Frontal cortex (tissue), 4 donors: Measurements from ENCODE around the gene VAMP1. TPM values are rescaled to one million over a fixed set of nuclear protein-coding genes. Genes with fewer than 3 reads are reported as not detected.
"Not testable (repeated sequence)": the region's sequence is repeated elsewhere in the genome, so short reads cannot be mapped to it uniquely, and the experiment has no call there.

ENCODE experiments used
- DNase-seq, 2 donors: peaks; one replicate each; pipeline ENCODE4 v3.0.0; 2012; ENCODE audit warnings: low spot score in 2 of 2
- FAIRE-seq: peaks from 2 replicates; lab custom pipeline; 2012; peaks lifted over from hg19 to GRCh38; lab: Jason Lieb, UNC
- total RNA-seq: library from RNA; depleted of rRNA; stranded (reverse); fragments of >200 nt; gene quantifications from one replicate; pipeline ENCODE4 v1.2.3, GENCODE V29; 2014
- donor health status: control.
- donor health status: control.
- donor health status: control.

The VAMP1 gene
- total RNA-seq, 1 donor from 2014 or later = 1.2 TPM

- FAIRE-seq = no peak
- no peak for DNase-seq
Observed at GRCh38 chr12:6430124-6430989, 40.1 kb downstream of the VAMP1 start.

- FAIRE-seq (no peak), DNase-seq (no peak)
Observed at GRCh38 chr12:6428326-6428725, 42.2 kb downstream of the VAMP1 start.

- FAIRE-seq, DNase-seq: not testable (repeated sequence)
Observed at GRCh38 chr12:6427796-6428195, 42.7 kb downstream of the VAMP1 start.

- FAIRE-seq = no peak
- no peak for DNase-seq
Observed at GRCh38 chr12:6426882-6427671, 43.4 kb downstream of the VAMP1 start.

GRCh38 chr12:6425590-6426531 lies 44.6 kb downstream of the VAMP1 start:
- no peak for DNase-seq

GRCh38 chr12:6424866-6425265 lies 45.6 kb downstream of the VAMP1 start:
- no peak for FAIRE-seq
- no peak for DNase-seq

More at GRCh38 chr12:6425590-6426531, 44.6 kb downstream of the VAMP1 start:
- FAIRE-seq = no peak

GRCh38 chr12:6424008-6424347 lies 46.5 kb downstream of the VAMP1 start:
- FAIRE-seq (no peak), DNase-seq (no peak)

GRCh38 chr12:6423267-6424007 lies 47.0 kb downstream of the VAMP1 start:
- FAIRE-seq = no peak
- peak; percentile 60 to 86 for DNase-seq

- DNase-seq (no peak), FAIRE-seq (no peak)
Observed at GRCh38 chr12:6420364-6420763, 50.1 kb downstream of the VAMP1 start.

- no peak for FAIRE-seq
- no peak for DNase-seq
Observed at GRCh38 chr12:6418796-6419195, 51.7 kb downstream of the VAMP1 start.

- DNase-seq = no peak
- FAIRE-seq = no peak
Observed at GRCh38 chr12:6416596-6416995, 53.9 kb downstream of the VAMP1 start.

Other genes starting within 250 kb of the VAMP1 start
- gene PLEKHG6, start 160.0 kb downstream of the VAMP1 start, total RNA-seq = under 0.01 TPM
- 4.5 TPM for gene TNFRSF1A, start 128.6 kb downstream of the VAMP1 start, total RNA-seq
- not detected for gene SCNN1A, start 95.1 kb downstream of the VAMP1 start, total RNA-seq
- gene LTBR, start 86.5 kb downstream of the VAMP1 start, total RNA-seq = 2.4 TPM
- 0.41 TPM for gene CD27, start 25.7 kb downstream of the VAMP1 start, total RNA-seq
- 0.82 TPM for gene TAPBPL, start 18.6 kb downstream of the VAMP1 start, total RNA-seq
- 27.3 TPM for gene MRPL51, start 22.6 kb upstream of the VAMP1 start, total RNA-seq
- 9.4 TPM for gene NCAPD2, start 23.4 kb upstream of the VAMP1 start, total RNA-seq
- 1,793 TPM for gene GAPDH, start 63.8 kb upstream of the VAMP1 start, total RNA-seq
- 4.9 TPM for gene IFFO1, start 85.4 kb upstream of the VAMP1 start, total RNA-seq
- 9.4 TPM for gene NOP2, start 97.6 kb upstream of the VAMP1 start, total RNA-seq
- gene CHD4, start 136.7 kb upstream of the VAMP1 start, total RNA-seq = 201 TPM
- 0.41 TPM for gene LPAR5, start 165.3 kb upstream of the VAMP1 start, total RNA-seq
- 0.41 TPM for gene ACRBP, start 176.8 kb upstream of the VAMP1 start, total RNA-seq
- gene ING4, start 192.4 kb upstream of the VAMP1 start, total RNA-seq = 81.9 TPM
- gene ZNF384, start 218.7 kb upstream of the VAMP1 start, total RNA-seq = 12.2 TPM
- gene PIANP, start 230.1 kb upstream of the VAMP1 start, total RNA-seq = 1.2 TPM